ENCODE measurements around the gene SHROOM2.

DNA sequence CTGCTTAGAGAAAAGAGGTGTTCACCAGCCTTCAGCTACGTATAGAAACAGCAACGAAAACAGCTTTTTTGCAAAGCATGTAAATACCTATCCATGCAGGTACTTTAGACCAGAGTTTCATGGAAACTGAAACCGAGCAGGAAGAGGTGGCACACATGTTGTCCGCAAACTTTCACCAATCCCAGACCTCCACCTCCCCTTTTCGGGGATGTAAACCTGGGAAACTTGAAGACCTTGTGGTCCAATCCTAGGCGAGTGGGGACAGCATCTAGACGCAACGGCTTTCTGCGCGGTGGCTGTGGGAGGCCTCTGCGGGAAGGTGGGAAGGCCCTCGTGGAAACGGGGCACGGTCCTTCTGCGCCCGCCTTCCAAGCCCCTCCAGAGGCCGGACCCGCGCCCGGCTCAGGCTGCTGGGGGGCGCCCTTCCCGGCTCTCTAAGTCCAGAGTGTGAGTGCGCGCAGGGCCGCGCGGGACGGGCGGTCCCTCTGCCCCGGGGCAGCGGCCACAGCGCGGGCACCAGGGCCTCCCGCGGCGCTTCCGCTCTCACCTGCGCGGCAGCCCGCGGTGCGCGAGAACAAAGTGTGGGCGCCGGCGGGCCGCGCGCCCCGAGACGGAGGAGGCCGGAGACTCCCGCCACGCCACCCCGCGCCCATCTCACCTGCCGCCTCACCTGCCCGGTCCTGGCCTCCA lies 830 bp upstream of the SHROOM2 start:
- TF ChIP-seq, protein P1, sequence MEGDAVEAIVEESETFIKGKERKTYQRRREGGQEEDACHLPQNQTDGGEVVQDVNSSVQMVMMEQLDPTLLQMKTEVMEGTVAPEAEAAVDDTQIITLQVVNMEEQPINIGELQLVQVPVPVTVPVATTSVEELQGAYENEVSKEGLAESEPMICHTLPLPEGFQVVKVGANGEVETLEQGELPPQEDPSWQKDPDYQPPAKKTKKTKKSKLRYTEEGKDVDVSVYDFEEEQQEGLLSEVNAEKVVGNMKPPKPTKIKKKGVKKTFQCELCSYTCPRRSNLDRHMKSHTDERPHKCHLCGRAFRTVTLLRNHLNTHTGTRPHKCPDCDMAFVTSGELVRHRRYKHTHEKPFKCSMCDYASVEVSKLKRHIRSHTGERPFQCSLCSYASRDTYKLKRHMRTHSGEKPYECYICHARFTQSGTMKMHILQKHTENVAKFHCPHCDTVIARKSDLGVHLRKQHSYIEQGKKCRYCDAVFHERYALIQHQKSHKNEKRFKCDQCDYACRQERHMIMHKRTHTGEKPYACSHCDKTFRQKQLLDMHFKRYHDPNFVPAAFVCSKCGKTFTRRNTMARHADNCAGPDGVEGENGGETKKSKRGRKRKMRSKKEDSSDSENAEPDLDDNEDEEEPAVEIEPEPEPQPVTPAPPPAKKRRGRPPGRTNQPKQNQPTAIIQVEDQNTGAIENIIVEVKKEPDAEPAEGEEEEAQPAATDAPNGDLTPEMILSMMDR (IDR thresholded peaks at IDR 0.05) = no peak
- TF ChIP-seq POLR2A (IDR thresholded peaks at IDR 0.05) (no peak), EP300 (IDR thresholded peaks at IDR 0.05) (no peak)
